ENCODE data around the gene AMY2A. TPM values are rescaled to one million over a fixed set of nuclear protein-coding genes. Genes with fewer than 3 reads are reported as not detected.
"Not testable (repeated sequence)": the region's sequence is repeated elsewhere in the genome, so short reads cannot be mapped to it uniquely, and the experiment has no call there.

The AMY2A gene
- not detected in 2 replicates for total RNA-seq (2012; rRNA removed)

DNA sequence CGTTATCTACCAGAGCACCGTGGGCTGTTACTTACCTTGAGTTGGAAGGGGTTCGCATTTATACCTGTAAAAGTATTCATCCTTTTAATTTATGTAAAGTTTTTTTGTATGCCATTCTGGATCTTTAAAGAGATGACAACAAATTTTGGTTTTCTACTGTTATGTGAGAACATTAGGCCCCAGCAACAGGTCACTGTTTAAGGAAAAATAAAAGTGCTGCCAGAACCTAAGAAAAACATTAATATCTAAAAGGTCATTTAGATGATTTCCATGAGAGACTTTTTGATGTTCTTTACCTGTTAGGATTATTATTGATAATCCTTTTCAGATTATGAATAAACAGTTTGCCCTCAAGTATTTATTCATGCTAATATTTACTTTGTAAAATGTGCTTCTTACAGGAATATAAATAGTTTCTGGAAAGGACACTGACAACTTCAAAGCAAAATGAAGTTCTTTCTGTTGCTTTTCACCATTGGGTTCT, at the start of gene AMY2A:
Gene AMY2A (plus strand): TSS at position 434 of the 484 bp plus-strand sequence. CDS start 14 bp downstream, at position 448.
- not testable (repeated sequence) for H3K27me3 ChIP-seq (ENCODE audit: control insufficient read depth, insufficient read depth, low read length); H3K4me1 ChIP-seq (ENCODE audit: control insufficient read depth, insufficient read depth, low read length); H3K4me2 ChIP-seq (ENCODE audit: low read length); H3K36me3 ChIP-seq (ENCODE audit: insufficient read depth, low read length); H3K9ac ChIP-seq (ENCODE audit: low read depth, low read length); H3K4me3 ChIP-seq (ENCODE audit: low read length); H3K9me3 ChIP-seq (replicated peaks; ENCODE audit: low read length)

DNA sequence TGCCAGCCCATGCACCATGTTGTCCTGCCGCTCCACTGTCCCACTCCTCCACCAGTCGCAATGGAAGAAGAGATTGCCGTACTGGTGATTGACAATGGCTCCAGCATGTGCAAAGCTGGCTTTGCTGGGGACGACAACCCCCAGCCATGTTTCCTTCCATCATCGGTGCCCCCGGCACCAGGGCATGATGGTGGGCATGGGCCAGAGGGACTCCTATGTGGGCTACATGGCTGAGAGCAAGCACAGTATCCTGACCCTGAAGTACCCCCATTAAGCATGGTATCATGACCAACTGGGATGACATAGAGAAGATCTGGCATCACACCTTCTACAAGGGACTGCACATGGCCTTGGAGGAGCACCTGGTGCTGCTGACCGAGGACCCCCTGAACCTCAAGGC, 47.7 kb upstream of the AMY2A start:
- H3K27me3 ChIP-seq (ENCODE audit: control insufficient read depth, insufficient read depth, low read length): no peaks in the 10 kb centered on the region
- H3K9ac ChIP-seq (ENCODE audit: low read depth, low read length): no peak overlapping the region
- H3K4me2 ChIP-seq (ENCODE audit: low read length): no peak overlapping the region
- no peak overlapping the region for H3K4me3 ChIP-seq (ENCODE audit: low read length)
- H3K9me3 ChIP-seq (replicated peaks; ENCODE audit: low read length): no peaks in the 10 kb centered on the region
- H3K36me3 ChIP-seq (ENCODE audit: insufficient read depth, low read length): no peaks in the 10 kb centered on the region
- no peaks in the 10 kb centered on the region for H3K4me1 ChIP-seq (ENCODE audit: control insufficient read depth, insufficient read depth, low read length)

DNA sequence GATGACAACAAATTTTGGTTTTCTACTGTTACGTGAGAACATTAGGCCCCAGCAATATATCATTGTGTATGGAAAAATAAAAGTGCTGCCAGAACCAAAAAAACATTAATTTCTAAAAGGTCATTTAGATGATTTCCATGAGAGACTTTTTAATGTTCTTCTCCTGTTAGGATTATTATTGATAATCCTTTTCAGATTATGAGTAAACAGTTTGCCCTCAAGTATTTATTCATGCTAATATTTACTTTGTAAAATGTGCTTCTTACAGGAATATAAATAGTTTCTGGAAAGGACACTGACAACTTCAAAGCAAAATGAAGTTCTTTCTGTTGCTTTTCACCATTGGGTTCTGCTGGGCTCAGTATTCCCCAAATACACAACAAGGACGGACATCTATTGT, 45.9 kb upstream of the AMY2A start, which contains the start of gene AMY2B:
Gene AMY2B (plus strand): TSS at position 301 of the 400 bp plus-strand sequence. CDS start 14 bp downstream, at position 315.
- not testable (repeated sequence) for H3K27me3 ChIP-seq (ENCODE audit: control insufficient read depth, insufficient read depth, low read length); H3K4me3 ChIP-seq (ENCODE audit: low read length); H3K4me2 ChIP-seq (ENCODE audit: low read length); H3K9me3 ChIP-seq (replicated peaks; ENCODE audit: low read length); H3K4me1 ChIP-seq (ENCODE audit: control insufficient read depth, insufficient read depth, low read length); H3K9ac ChIP-seq (ENCODE audit: low read depth, low read length); H3K36me3 ChIP-seq (ENCODE audit: insufficient read depth, low read length)

DNA sequence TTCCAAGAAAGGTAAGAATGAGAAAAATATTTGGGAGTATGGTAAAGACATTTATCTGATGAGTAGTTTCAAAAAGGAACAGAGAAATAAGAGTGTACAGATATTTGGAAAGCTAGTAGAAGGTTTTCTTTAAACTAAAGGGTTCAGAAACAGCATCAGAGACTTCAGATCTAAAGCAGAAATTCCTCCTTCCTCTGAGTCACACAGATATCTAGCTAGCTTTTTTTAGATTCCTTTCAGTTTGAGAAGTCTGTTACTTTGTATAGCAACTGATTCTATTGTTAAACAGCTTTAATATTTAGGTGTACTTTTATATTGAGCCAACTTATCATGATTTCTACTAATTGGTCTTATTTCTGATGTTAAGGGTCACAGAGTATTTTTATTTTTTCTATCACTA, 41.2 kb upstream of the AMY2A start:
- no peaks in the 10 kb centered on the region for H3K36me3 ChIP-seq (ENCODE audit: insufficient read depth, low read length)
- no peaks in the 10 kb centered on the region for H3K9me3 ChIP-seq (replicated peaks; ENCODE audit: low read length)
- H3K27me3 ChIP-seq (ENCODE audit: control insufficient read depth, insufficient read depth, low read length): no peaks in the 10 kb centered on the region
- no peak overlapping the region for H3K4me2 ChIP-seq (ENCODE audit: low read length)
- H3K4me1 ChIP-seq (ENCODE audit: control insufficient read depth, insufficient read depth, low read length): no peaks in the 10 kb centered on the region
- no peak overlapping the region for H3K4me3 ChIP-seq (ENCODE audit: low read length)
- H3K9ac ChIP-seq (ENCODE audit: low read depth, low read length): no peak overlapping the region

DNA sequence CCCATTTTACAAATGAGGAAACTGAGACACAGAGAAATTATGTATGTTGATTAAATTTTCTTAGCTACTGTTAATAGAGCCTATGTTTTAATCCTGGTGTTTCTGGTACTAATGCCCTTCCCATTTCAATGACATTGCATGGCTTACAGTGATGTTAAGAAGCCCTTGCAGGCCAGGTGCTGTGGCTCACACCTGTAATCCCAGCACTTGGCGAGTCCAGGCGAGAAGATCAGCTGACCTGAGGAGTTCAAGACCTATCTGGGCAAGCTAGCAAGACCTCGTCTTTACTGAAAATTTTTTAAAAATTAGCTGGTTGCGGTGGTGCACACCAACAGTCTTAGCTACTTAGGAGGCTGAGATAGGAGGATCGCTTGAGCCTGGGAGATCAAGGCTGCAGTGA, 40.4 kb upstream of the AMY2A start:
- not testable (repeated sequence) for H3K4me3 ChIP-seq (ENCODE audit: low read length); H3K27me3 ChIP-seq (ENCODE audit: control insufficient read depth, insufficient read depth, low read length); H3K9ac ChIP-seq (ENCODE audit: low read depth, low read length); H3K4me1 ChIP-seq (ENCODE audit: control insufficient read depth, insufficient read depth, low read length); H3K9me3 ChIP-seq (replicated peaks; ENCODE audit: low read length); H3K4me2 ChIP-seq (ENCODE audit: low read length); H3K36me3 ChIP-seq (ENCODE audit: insufficient read depth, low read length)

DNA sequence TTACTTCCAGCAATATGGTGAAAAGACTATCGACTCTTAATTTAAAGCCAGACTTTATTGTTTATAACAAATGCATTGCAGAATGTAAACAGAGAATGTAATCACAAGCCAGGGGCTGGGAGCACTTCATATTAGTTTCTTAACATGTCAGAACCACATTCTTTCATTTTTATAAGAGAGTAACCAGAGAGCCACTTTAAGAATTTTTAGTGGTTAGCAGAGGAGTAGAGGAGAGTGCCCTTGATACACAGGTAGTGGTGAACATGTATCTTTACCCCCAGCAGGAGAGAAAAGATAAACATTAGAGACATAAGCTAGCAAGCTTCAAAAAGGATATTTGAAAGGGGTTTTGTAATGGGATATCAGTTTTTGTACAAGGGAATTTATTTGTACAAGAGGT, 34.8 kb upstream of the AMY2A start:
- Histone ChIP-seq H3K4me3 (ENCODE audit: low read length) (no peak overlapping the region), H3K9ac (ENCODE audit: low read depth, low read length) (no peak overlapping the region), H3K27me3 (ENCODE audit: control insufficient read depth, insufficient read depth, low read length) (no peaks in the 10 kb centered on the region), H3K4me1 (ENCODE audit: control insufficient read depth, insufficient read depth, low read length) (no peaks in the 10 kb centered on the region), H3K4me2 (ENCODE audit: low read length) (no peak overlapping the region), H3K9me3 (replicated peaks; ENCODE audit: low read length) (no peaks in the 10 kb centered on the region), H3K36me3 (ENCODE audit: insufficient read depth, low read length) (no peaks in the 10 kb centered on the region)

DNA sequence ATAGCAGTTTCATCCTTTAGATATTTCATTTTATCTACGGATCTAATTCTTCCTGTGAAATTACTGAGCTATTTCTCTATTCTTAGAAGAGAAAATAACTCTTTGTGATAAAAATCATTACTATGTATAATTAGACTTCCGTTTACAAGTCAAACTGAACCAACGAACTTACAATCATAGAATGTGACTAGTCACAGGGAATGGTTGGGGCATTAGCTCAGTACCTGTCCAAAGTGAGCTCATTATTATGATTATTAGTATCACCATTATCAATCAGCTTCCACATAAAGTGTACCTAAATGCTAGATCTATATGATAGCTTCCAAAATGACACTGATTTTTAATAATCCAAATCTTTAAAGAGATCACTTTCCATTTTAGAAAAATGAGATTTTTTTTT, 33.3 kb upstream of the AMY2A start:
- Histone ChIP-seq H3K4me1 (ENCODE audit: control insufficient read depth, insufficient read depth, low read length) (no peaks in the 10 kb centered on the region), H3K9me3 (replicated peaks; ENCODE audit: low read length) (no peaks in the 10 kb centered on the region), H3K27me3 (ENCODE audit: control insufficient read depth, insufficient read depth, low read length) (no peaks in the 10 kb centered on the region), H3K4me2 (ENCODE audit: low read length) (no peak overlapping the region), H3K36me3 (ENCODE audit: insufficient read depth, low read length) (no peaks in the 10 kb centered on the region), H3K4me3 (ENCODE audit: low read length) (no peak overlapping the region), H3K9ac (ENCODE audit: low read depth, low read length) (no peak overlapping the region)

DNA sequence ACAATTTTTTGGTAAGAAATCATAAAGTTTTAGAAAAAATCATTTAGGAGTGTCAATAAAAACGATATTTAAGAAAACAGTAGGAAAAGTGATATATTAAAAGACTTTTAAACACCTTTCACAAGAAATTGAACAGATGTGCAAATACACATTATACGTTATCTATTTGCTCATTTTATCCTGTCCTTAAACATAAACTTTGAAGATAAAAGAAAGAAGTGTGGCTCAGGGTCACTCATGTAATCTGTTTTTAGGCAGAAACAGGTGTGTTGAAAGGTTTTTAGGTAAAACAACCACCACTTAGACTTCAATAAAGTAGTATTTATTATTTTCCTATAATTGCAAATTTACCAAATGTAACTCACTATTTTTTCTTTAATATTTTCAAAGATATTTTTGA, 32.7 kb upstream of the AMY2A start:
- Histone ChIP-seq H3K4me3 (ENCODE audit: low read length) (no peak overlapping the region), H3K4me1 (ENCODE audit: control insufficient read depth, insufficient read depth, low read length) (no peaks in the 10 kb centered on the region), H3K36me3 (ENCODE audit: insufficient read depth, low read length) (no peaks in the 10 kb centered on the region), H3K9ac (ENCODE audit: low read depth, low read length) (no peak overlapping the region), H3K9me3 (replicated peaks; ENCODE audit: low read length) (no peaks in the 10 kb centered on the region), H3K4me2 (ENCODE audit: low read length) (no peak overlapping the region), H3K27me3 (ENCODE audit: control insufficient read depth, insufficient read depth, low read length) (no peaks in the 10 kb centered on the region)

DNA sequence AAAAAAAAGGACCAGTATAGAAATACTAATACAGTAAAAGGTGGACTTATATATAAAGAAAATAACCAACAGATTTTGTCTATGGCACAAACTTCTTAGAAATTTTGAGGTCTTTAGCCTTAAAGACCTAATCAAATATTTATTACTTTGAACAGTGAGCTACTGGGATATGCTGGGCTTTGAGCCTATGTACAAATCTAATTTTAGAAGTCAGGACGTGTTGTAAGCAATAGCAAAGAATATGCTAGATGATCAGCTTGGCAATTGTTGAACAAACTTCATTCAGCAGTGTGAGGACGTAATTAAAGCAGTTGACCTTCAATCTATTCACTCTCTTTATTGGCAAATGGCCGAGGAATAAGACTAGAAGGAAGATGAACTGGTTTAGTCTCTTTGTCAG, 14.5 kb upstream of the AMY2A start:
- not testable (repeated sequence) for H3K4me3 ChIP-seq (ENCODE audit: low read length); H3K4me1 ChIP-seq (ENCODE audit: control insufficient read depth, insufficient read depth, low read length); H3K27me3 ChIP-seq (ENCODE audit: control insufficient read depth, insufficient read depth, low read length); H3K9ac ChIP-seq (ENCODE audit: low read depth, low read length); H3K4me2 ChIP-seq (ENCODE audit: low read length); H3K9me3 ChIP-seq (replicated peaks; ENCODE audit: low read length); H3K36me3 ChIP-seq (ENCODE audit: insufficient read depth, low read length)

DNA sequence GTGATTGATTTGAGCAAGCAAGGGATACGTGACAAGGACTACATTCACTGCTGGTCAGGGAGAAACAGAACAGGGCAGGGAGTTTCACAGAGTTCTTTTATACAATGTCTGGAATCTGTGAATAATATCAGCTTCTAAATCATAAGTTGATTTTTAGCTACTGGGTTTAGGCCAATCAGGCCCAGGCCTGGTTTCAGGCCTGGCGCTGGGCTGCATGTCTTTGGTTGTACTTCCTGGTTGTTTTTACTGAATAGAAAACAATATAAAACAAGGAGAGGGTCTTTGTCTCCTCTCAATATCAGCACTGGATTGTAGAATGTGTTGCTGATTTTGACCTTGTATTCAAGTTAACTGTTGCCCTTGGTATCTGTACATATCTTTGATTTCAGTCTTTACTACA, 865 bp upstream of the AMY2A start:
- Histone ChIP-seq H3K4me1 (ENCODE audit: control insufficient read depth, insufficient read depth, low read length) (no peaks in the 10 kb centered on the region), H3K4me2 (ENCODE audit: low read length) (no peak overlapping the region), H3K27me3 (ENCODE audit: control insufficient read depth, insufficient read depth, low read length) (no peaks in the 10 kb centered on the region), H3K36me3 (ENCODE audit: insufficient read depth, low read length) (no peaks in the 10 kb centered on the region), H3K9ac (ENCODE audit: low read depth, low read length) (no peak overlapping the region), H3K4me3 (ENCODE audit: low read length) (no peak overlapping the region), H3K9me3 (replicated peaks; ENCODE audit: low read length) (no peaks in the 10 kb centered on the region)

DNA sequence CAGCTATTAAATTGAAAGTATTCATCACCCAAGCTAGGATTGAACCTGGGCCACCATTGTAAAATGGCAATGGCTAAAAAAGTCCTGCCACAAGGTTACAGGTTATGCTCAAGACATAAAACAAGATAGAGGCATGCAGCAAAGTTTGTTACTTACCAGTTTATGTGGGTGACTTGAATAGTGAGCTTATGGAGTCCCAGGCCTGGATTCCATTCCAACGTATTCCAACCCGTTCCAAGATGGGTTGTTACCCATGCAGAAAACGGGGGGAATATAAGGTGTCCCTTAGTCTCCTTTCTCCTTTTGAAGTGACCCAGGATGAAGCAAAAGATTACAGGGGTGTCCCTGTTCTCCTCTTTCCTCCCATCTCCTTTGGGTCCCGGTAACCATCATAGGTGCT, 10.2 kb downstream of the AMY2A start:
- not testable (repeated sequence) for H3K4me3 ChIP-seq (ENCODE audit: low read length); H3K9me3 ChIP-seq (replicated peaks; ENCODE audit: low read length); H3K4me1 ChIP-seq (ENCODE audit: control insufficient read depth, insufficient read depth, low read length); H3K36me3 ChIP-seq (ENCODE audit: insufficient read depth, low read length); H3K27me3 ChIP-seq (ENCODE audit: control insufficient read depth, insufficient read depth, low read length); H3K4me2 ChIP-seq (ENCODE audit: low read length); H3K9ac ChIP-seq (ENCODE audit: low read depth, low read length)

DNA sequence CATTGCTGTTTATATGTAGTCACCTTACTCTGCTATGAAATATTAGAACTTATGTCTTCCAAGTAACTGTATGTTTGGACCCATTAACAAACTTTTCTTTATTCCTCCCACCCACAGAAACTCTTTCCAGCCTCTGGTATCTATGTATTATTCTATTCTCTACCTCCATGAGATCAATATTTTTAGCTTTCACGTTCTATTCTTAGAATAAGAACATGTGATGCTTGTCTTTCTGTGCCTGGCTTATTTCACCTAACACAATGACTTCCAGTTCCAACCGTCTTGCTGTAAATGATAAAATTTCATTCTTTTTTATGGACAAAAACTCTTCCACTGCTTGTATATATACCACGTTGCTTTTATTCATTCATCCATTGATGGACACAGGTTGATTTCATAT, 24.0 kb downstream of the AMY2A start:
- H3K36me3 ChIP-seq (ENCODE audit: insufficient read depth, low read length); H3K9me3 ChIP-seq (replicated peaks; ENCODE audit: low read length); H3K4me1 ChIP-seq (ENCODE audit: control insufficient read depth, insufficient read depth, low read length); H3K27me3 ChIP-seq (ENCODE audit: control insufficient read depth, insufficient read depth, low read length); H3K4me3 ChIP-seq (ENCODE audit: low read length); H3K9ac ChIP-seq (ENCODE audit: low read depth, low read length); H3K4me2 ChIP-seq (ENCODE audit: low read length): not testable (repeated sequence)
